Central memory CD4-positive, alpha-beta T cell (primary cell): ENCODE results near the gene CHRM1.

Experiments
- DNase-seq: peaks from one replicate; pipeline ENCODE4 v3.0.0; 2022

CHRM1 gene

DNA sequence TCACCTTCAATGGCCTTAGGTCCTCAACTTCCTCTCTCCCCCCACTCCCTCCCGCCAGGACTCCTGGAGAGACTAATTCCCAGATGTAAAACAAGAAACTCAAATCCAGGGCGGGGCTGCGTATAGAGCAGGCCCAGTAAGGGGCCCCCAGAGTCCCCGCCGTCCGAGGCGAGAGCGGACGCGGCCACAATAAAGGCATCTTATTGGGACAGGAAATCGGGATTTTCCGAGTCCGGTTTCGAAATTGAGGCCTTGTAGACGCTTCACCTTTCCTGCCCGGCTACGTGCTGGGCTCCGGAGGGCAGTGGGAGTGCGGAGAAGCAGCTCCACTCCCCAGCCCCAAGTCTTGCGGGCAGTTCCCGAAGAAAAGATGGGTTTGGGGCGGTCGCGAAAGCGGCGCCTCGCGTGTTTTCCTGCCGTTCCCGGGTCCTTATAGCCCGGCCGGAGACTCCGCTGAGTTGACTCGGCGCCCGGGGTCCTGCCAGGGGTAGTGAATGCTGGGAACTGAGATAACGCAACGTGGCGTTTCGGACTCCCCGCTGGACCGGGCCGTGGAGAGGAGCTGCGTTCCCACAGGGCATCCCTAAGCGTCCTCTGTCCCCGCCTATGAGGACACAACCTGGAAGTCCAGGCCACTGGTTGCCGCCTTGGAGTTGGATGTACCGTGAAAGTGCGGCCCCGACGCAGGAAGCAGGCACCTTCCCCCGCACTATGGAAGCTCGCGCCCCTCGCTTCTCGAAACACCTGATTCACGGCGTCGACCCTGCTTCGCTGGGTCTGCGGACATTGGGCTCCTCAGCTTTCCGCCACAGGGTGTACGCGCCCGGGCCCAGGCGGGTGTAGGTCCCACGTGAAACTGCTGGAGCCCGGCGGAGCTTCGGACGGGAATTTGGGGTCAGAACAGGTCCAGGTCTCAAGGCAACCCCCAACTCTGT is 4.8 kb upstream of the CHRM1 start:
- no peak for DNase-seq

GRCh38 chr11:62925308-62925707 is 4.1 kb upstream of the CHRM1 start:
- no peak for DNase-seq

- peak; percentile 36 for DNase-seq
These were observed 2.6 kb upstream of the CHRM1 start for GRCh38 chr11:62923601-62924411.

- DNase-seq: no peak
These were observed 1.7 kb upstream of the CHRM1 start for GRCh38 chr11:62922653-62923431.

- no peak for DNase-seq
These were observed 1.0 kb upstream of the CHRM1 start for GRCh38 chr11:62922189-62922589.

- DNase-seq: no peak
These were observed 518 bp upstream of the CHRM1 start for GRCh38 chr11:62921573-62922188.

DNA sequence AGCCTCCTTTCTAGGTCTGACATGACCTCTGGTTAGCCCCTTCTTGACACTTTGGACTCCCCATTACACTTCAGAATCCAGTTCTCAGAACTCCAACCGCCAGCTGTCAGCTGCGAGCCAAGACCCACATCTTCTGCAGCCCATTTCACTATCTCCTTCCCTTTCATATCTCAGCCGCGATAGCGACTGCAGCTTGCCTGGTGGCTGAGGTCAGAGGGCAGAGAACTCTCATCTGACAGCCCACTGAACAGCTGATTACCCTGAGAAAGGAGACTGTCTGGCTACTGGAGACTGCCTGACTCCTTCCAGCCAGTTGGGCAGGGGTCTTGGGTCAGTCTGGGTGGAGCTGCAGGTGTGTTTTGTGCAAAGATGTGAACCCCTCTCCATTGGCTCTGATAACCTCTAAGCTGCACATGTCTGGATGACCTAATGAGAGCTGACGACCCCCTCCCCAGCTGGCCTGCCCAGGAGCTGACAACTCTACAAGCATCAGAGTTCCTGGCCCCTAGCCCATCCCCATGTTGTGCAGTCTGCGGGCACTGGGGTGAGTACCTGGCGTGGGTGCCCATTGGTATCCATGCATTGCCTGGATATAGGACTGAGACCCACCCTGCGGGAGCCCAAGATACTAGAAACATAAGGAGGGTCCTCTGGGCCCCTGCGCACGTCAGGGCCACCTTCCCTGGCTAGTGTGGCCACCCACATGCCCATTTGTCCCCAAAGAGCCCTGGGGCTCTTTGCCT is 1.1 kb downstream of the CHRM1 start:
- no peak for DNase-seq

- no peak for DNase-seq
These were observed 1.7 kb downstream of the CHRM1 start for GRCh38 chr11:62919476-62919875.

DNA sequence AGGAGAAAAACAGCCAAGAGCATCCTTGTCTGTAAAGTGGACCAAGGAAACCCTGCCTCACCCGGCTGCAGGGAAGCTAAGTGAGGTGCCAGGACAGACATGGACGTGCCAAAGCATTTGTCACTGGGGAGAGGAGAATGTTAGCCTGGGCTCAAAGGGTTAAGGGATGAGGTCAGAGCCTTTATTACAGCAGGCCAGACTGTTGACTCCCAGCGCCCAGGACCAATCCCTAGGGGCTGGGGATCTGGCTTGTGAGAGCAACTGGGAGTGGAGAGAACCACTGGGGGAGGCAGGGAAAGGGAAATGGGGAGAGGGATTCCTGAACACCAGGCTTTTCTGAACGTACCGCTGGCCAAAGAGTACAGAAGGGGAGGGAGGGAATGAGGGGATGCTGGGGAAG is 2.6 kb downstream of the CHRM1 start:
- no peak for DNase-seq

DNA sequence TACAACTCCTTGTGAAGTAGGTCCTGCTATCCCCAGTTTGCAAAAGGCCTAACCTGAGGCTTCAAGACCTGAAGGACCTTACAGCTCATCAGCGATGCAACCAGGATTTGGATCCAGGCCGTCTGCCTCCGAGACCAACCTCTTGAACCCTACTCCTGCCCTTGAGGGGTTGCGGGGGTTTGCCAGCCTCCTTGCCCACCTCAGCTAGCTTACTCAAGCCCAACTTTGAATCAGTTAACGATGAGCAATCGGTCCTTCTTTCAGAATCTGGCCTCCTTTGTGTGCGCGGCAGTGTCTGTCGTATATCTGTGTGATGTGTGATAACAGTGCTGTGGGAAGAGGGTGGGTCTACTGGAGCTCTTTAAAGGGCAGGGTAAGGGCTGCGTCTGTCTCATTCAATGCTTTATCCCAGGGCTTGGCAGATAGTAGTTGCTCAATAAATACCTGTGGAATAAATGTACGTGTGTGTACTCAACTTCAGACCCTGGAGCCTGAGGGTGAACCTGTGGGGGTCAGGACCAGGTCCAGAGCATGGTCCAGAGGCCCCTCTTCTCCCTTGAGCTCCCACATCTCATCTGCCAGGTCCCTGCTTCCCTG is 3.2 kb downstream of the CHRM1 start:
- DNase-seq: no peak

GRCh38 chr11:62914416-62914815 is 6.7 kb downstream of the CHRM1 start:
- DNase-seq: no peak

GRCh38 chr11:62912268-62912667 is 8.9 kb downstream of the CHRM1 start:
- DNase-seq: no peak

DNA sequence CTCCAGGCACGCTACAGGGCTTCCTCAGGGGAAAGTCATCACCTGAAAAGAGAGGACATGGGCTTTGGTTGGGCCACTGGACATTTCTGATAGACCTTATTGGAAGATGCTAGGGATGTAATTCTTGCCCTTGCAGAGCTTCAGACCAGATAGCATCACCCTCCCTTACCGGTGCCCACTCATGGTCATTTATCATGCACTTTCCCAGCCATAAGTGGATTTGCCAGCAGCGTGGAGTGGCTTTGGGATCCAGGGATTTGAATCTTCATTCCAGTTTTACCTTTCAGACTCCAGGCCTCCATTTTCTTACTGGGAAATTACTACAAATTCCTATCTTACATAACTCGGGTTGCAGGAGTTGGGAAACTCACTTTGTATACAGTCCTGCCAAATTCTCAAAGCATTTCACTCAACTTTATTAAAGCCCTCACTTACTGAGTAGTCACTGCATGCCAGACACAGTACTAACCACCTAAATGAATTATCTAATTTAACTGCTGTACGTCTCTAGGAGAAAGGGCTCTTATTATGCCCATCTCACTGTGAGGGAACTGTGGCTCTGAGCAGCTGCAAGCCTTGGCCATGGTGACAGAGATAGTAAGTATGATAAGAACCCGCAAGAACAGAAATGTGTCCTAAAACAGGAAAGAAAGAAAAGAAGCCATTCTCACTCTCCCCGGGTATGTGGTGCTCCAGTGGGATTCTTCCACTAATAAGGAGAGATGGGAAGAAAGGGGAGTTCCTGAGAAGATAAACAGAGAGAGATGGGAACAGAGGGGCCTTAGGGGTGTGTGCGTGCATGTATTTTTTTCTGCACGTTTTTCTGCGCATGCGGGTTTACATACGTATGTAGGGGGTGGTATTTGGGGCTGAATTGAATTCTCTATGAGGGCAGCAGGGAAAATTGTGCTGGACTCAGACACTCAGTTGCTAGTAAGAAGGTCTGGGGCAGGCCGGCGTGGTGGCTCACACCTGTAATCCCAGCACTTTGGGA is 9.7 kb downstream of the CHRM1 start:
- DNase-seq: no peak

DNA sequence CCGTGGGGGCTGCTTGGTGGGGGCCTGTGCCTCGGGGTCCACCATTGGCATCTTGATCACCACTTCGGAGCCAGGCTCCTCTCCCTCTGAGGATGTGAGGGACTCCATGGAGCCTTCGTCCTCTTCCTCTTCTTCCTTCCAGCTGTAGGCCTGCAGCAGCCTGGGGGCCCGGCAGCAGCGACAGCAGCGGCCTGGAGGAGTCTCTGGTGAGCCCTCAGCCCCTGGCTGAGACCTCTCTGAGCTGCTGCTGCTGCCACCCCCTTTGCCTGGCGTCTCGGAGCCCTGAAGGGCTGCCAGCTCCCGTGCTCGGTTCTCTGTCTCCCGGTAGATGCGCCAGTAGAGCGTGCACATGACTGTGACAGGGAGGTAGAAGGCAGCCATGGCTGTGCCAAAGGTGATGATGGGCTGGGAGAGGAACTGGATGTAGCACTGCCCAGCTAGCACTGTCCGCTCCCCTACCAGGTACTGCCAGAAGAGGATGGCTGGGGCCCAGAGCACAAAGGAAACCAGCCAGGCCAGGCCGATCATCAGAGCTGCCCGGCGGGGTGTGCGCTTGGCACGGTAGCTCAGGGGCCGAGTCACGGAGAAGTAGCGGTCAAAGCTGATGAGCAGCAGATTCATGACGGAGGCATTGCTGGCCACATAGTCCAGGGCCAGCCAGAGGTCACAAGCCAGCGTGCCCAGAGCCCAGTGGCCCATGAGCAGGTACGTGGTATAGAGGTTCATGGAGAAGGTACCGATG is 10.9 kb downstream of the CHRM1 start:
- no peak for DNase-seq

GRCh38 chr11:62909107-62909894 is 11.9 kb downstream of the CHRM1 start:
- DNase-seq: no peak

DNA sequence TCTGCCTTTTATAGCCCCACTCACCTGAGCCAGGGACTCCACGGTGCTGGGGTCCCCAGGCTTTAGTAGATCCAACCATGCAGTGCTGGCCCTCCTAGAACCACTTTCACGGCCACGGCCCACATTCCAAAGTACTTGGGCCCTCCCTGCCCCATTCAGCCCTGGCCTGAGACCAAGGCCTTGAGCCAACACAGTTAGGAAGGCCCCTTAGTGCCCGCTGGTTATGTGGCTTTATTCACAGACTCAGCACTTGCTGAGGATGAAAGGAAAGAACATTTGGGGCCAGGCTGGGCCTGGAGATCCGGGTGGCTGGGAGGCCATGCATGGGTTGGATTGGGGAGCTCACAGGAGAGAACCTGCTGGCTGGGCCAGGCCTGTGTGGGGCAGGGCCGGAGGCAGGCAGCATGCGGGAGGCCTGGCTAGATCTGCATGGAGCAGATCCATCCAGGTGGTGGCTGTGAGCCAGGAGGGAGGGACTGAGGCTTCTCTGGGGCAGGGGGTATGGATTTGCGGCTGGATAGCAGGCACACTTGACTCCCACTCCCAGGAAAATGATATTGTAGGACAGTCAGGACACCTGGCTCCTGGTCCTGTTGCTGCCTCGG is 12.6 kb downstream of the CHRM1 start:
- DNase-seq: no peak

DNA sequence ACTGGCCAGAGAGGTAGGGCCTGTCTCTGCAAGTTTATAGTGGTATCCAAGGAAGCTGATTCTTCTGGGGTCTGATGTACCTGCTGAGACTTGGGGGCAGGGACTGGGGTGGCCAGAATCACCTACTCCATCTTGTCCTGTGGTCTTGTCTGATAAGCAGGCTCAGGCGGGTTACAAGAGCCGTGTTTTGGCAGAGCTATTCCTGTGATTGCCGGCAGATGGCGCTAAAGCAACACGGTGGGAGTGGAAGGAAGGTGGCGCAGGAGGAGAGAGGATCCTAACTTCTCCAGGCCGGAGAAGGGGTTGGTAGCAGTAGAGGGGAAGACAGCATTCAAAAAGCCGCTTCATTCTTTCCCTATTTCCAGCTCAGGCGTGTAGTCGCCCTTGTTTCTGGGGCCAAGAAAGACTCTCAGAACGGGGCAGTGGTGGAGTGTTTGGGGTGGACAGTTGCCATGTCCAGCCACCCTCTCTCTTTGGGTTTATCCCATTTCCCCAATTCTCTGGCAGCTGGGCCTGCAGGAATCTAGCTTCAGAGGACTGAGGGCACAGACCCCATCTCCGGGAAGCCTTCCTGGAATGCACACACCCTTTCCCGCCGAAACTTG is 15.1 kb downstream of the CHRM1 start:
- peak; percentile 60 for DNase-seq

GRCh38 chr11:62905296-62905695 is 15.9 kb downstream of the CHRM1 start:
- DNase-seq: no peak
